Hepatocyte (in vitro differentiated cells): ENCODE results near the gene FILIP1L. TPM values are rescaled to one million over a fixed set of nuclear protein-coding genes. Genes with fewer than 3 reads are reported as not detected.

Experiments
- DNase-seq: peaks from one replicate; pipeline ENCODE4 v3.0.0-alpha.2; 2016; ENCODE audit warnings: low spot score
- H2AFZ ChIP-seq: fragments of 200-600 bp; sonication (generic); 2 replicates; pipeline ENCODE4 v1.6.0; 2016; ENCODE audit warnings: antibody characterized with exemption, mild to moderate bottlenecking
- H3K27ac ChIP-seq: fragments of 200-600 bp; sonication (generic); 2 replicates; pipeline ENCODE4 v1.5.1; 2016; ENCODE audit warnings: mild to moderate bottlenecking
- H3K27me3 ChIP-seq: fragments of 200-600 bp; sonication (generic); 2 replicates; pipeline ENCODE4 v1.6.1; 2016
- H3K36me3 ChIP-seq: fragments of 200-600 bp; sonication (generic); replicated peaks from 2 replicates; pipeline ENCODE4 v1.5.1; 2016; ENCODE audit warnings: low read depth; ENCODE audit not compliant: insufficient read depth
- H3K4me1 ChIP-seq: fragments of 200-600 bp; sonication (generic); 2 replicates; pipeline ENCODE4 v1.5.1; 2016; ENCODE audit warnings: mild to moderate bottlenecking, moderate library complexity; ENCODE audit not compliant: insufficient read depth
- H3K4me2 ChIP-seq: fragments of 200-600 bp; sonication (generic); 2 replicates; pipeline ENCODE4 v1.6.0; 2016
- H3K4me3 ChIP-seq: fragments of 200-600 bp; sonication (generic); 2 replicates; pipeline ENCODE4 v1.5.1; 2016; ENCODE audit warnings: mild to moderate bottlenecking
- H3K79me2 ChIP-seq: fragments of 200-600 bp; sonication (generic); 2 replicates; pipeline ENCODE4 v1.6.0; 2017; ENCODE audit warnings: mild to moderate bottlenecking
- H3K9me2 ChIP-seq: fragments of 200-600 bp; sonication (generic); replicated peaks from 2 replicates; pipeline ENCODE4 v1.6.0; 2017; ENCODE audit warnings: mild to moderate bottlenecking; ENCODE audit not compliant: insufficient read depth
- H3K9me3 ChIP-seq: fragments of 200-600 bp; sonication (generic); 2 replicates; pipeline ENCODE4 v1.5.1; 2016; ENCODE audit warnings: low read depth, mild to moderate bottlenecking
- H4K20me1 ChIP-seq: fragments of 200-600 bp; sonication (generic); 2 replicates; pipeline ENCODE4 v1.6.0; 2016; ENCODE audit warnings: mild to moderate bottlenecking; ENCODE audit not compliant: insufficient read depth, poor library complexity, severe bottlenecking
- EZH2 ChIP-seq: fragments of 200-600 bp; sonication (generic); IDR thresholded peaks from 2 replicates; pipeline ENCODE4 v1.6.1; 2016; ENCODE audit warnings: antibody characterized with exemption, mild to moderate bottlenecking, borderline replicate concordance
- EZH2phosphoT487 ChIP-seq: fragments of 200-600 bp; sonication (generic); IDR thresholded peaks from one replicate; pipeline ENCODE4 v1.6.1; 2018; ENCODE audit warnings: antibody characterized with exemption, mild to moderate bottlenecking, low read depth, moderate library complexity; ENCODE audit not compliant: unreplicated experiment, severe bottlenecking
- WGBS: methylation state at CpG from one replicate; pipeline ENCODE4 v1.1.6; 2016; ENCODE audit warnings: low lambda C conversion rate; ENCODE audit errors: missing lambda C conversion rate; 5-methylcytosine and 5-hydroxymethylcytosine counted together
- polyA plus RNA-seq: library from polyadenylated mRNA; unstranded; fragments of >200 nt; fragmentation: Nextera tagmentation; extraction: Ambion mirVana; gene quantifications from 2 replicates; pipeline ENCODE4 v1.2.1, GENCODE V29; 2016
- total RNA-seq: library from RNA; depleted of rRNA; stranded (reverse); fragments of >200 nt; gene quantifications from 2 replicates; pipeline ENCODE4 v1.2.3, GENCODE V29; 2014
- TF ChIP-seq, protein P1 (sequence below): fragments of 200-600 bp; sonication (generic); IDR thresholded peaks from 2 replicates; pipeline ENCODE4 v1.5.1; 2016; ENCODE audit warnings: antibody characterized with exemption, mild to moderate bottlenecking; ENCODE audit not compliant: poor library complexity

The FILIP1L gene
- total and polyA plus RNA-seq, 2 experiments from 2014 or later = 48.2 to 49.4 TPM

DNA sequence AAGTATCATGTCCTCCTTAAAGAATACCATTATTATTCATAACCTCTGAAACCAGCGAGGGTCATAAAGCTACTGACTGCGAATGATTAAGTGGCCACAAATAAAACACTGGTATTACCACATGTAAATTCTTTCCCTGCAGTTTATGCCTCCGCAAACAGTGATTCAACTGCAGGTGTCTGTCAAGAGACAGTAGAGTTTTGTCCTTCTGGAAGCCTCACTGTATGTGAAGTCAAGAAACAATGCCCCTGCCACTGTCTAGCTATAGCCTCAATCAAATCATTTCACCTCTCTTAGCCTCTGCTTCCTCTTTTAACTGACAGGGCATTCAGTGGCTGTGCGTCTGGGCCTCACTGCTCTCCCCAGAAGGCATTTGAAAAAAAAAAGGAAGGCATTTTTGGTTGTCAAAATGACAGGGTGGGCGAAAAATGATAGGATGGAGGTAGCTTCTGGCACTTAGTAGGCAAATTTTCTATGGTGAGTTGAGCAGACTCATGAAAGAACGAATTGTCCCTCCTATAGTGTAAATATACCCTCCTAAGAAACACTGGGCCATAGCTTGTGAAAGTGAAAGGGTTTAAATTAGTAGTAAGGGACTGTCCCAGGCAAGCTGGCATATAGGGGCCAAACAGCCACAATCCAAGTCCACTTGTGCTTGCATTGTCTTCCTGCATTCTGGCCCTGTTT, 66.7 kb downstream of the FILIP1L start:
- Histone ChIP-seq H3K9me3 (no peaks in the 10 kb centered on the region), H3K4me1 (peaks cover 38% of the 10 kb centered on the region), H4K20me1 (no peaks in the 10 kb centered on the region), H3K79me2 (no peaks in the 10 kb centered on the region), H3K36me3 (no peaks in the 10 kb centered on the region), H3K4me2 (peak overlapping the region; percentile 40), H3K9me2 (no peaks in the 10 kb centered on the region), H3K27me3 (no peaks in the 10 kb centered on the region), H3K4me3 (no peak overlapping the region), H3K27ac (peak overlapping the region; percentile 84), H2AFZ (no peak overlapping the region)
- TF ChIP-seq EZH2 = no peak
- TF ChIP-seq, protein P1, sequence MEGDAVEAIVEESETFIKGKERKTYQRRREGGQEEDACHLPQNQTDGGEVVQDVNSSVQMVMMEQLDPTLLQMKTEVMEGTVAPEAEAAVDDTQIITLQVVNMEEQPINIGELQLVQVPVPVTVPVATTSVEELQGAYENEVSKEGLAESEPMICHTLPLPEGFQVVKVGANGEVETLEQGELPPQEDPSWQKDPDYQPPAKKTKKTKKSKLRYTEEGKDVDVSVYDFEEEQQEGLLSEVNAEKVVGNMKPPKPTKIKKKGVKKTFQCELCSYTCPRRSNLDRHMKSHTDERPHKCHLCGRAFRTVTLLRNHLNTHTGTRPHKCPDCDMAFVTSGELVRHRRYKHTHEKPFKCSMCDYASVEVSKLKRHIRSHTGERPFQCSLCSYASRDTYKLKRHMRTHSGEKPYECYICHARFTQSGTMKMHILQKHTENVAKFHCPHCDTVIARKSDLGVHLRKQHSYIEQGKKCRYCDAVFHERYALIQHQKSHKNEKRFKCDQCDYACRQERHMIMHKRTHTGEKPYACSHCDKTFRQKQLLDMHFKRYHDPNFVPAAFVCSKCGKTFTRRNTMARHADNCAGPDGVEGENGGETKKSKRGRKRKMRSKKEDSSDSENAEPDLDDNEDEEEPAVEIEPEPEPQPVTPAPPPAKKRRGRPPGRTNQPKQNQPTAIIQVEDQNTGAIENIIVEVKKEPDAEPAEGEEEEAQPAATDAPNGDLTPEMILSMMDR = no peak
- no peak for TF ChIP-seq EZH2phosphoT487
- DNase-seq = peak; percentile 54
- 54% methylated on average over 6 of the region's 6 CpGs for whole genome bisulfite sequencing

- 54% methylated on average over 2 of the region's 2 CpGs for WGBS
- no peaks in the 10 kb centered on the region for H3K27me3 ChIP-seq
- H4K20me1 ChIP-seq = no peaks in the 10 kb centered on the region
- no peaks in the 10 kb centered on the region for H3K9me3 ChIP-seq
- H2AFZ ChIP-seq = no peak overlapping the region
- H3K79me2 ChIP-seq = no peaks in the 10 kb centered on the region
- TF ChIP-seq EZH2 (no peak), EZH2phosphoT487 (no peak)
- TF ChIP-seq, protein P1 = no peak
- peaks cover 43% of the 10 kb centered on the region for H3K4me1 ChIP-seq
- no peak overlapping the region for H3K4me3 ChIP-seq
- DNase-seq = no peak
- H3K36me3 ChIP-seq = no peaks in the 10 kb centered on the region
- H3K27ac ChIP-seq = peak overlapping the region; percentile 77
- H3K9me2 ChIP-seq = no peaks in the 10 kb centered on the region
- H3K4me2 ChIP-seq = peak overlapping the region; percentile 30
These were observed 67.3 kb downstream of the FILIP1L start for GRCh38 chr3:100046986-100047385.

GRCh38 chr3:100045696-100046095, 68.6 kb downstream of the FILIP1L start:
- Histone ChIP-seq H3K4me3 (no peak overlapping the region), H3K9me2 (no peaks in the 10 kb centered on the region), H3K9me3 (no peaks in the 10 kb centered on the region), H3K27ac (peak overlapping the region; percentile 77), H3K4me2 (no peak overlapping the region), H3K79me2 (no peaks in the 10 kb centered on the region), H3K36me3 (no peaks in the 10 kb centered on the region), H3K4me1 (peaks cover 54% of the 10 kb centered on the region), H4K20me1 (no peaks in the 10 kb centered on the region), H3K27me3 (no peaks in the 10 kb centered on the region), H2AFZ (no peak overlapping the region)
- 57% methylated on average over 3 of the region's 3 CpGs for WGBS
- peak; percentile 53 for DNase-seq
- no peak for TF ChIP-seq EZH2
- TF ChIP-seq, protein P1 = no peak

- TF ChIP-seq EZH2 = no peak
- no peak for TF ChIP-seq EZH2phosphoT487
- TF ChIP-seq, protein P1 = no peak
These were observed 69.9 kb downstream of the FILIP1L start for GRCh38 chr3:100044369-100044768.

More at GRCh38 chr3:100044369-100044768, 69.9 kb downstream of the FILIP1L start:
- peak overlapping the region; percentile 77 for H3K27ac ChIP-seq
- H3K9me2 ChIP-seq = no peaks in the 10 kb centered on the region
- H3K4me2 ChIP-seq = no peak overlapping the region
- H3K4me3 ChIP-seq = no peak overlapping the region
- H3K27me3 ChIP-seq = no peaks in the 10 kb centered on the region
- H3K4me1 ChIP-seq = peaks cover 64% of the 10 kb centered on the region
- no peak overlapping the region for H2AFZ ChIP-seq
- H3K36me3 ChIP-seq = no peaks in the 10 kb centered on the region
- no peaks in the 10 kb centered on the region for H3K9me3 ChIP-seq
- H4K20me1 ChIP-seq = no peaks in the 10 kb centered on the region
- DNase-seq = no peak
- H3K79me2 ChIP-seq = no peaks in the 10 kb centered on the region
